Endothelial cell of umbilical vein (primary cell): Measurements from ENCODE around the gene COG5. TPM values are rescaled to one million over a fixed set of nuclear protein-coding genes. Genes with fewer than 3 reads are reported as not detected.
A peak's percentile ranks its signal among the peaks of the same experiment; 100 is the strongest.

Experiments
- Bru-seq: library from RNA; stranded (reverse); fragments of 400-500 nt; gene quantifications from one replicate; lab custom pipeline; 2021; lab: Mats Ljungman, UMichigan
- BruChase-seq, 2 experiments: library from RNA; stranded (reverse); fragments of 400-500 nt; gene quantifications; one replicate each; lab custom pipeline; 2021; lab: Mats Ljungman, UMichigan
- BruUV-seq: library from RNA; stranded (reverse); fragments of 400-500 nt; replicated peaks from 2 replicates; lab custom pipeline; 2021; lab: Mats Ljungman, UMichigan
- CTCF ChIA-PET: fragments of 300-600, 350-600 bp; sonication (Branson Sonifier 250); formaldehyde crosslinking; loops from one replicate; lab custom pipeline; 2021; ENCODE audit warnings: antibody characterized with exemption, inconsistent platforms; lab: Charles Lee
- POLR2A ChIA-PET: fragments of 300-600, 350-600 bp; sonication (Branson Sonifier 250); formaldehyde crosslinking; loops from one replicate; lab custom pipeline; 2021; ENCODE audit warnings: antibody characterized with exemption, inconsistent platforms; lab: Charles Lee
- DNase-seq: peaks from one replicate; pipeline ENCODE4 v3.0.0-alpha.2; 2011; ENCODE audit warnings: low read depth, low spot score
- FAIRE-seq: peaks from 2 replicates; lab custom pipeline; 2011; peaks lifted over from hg19 to GRCh38; lab: Jason Lieb, UNC
- H2AFZ ChIP-seq: 2 replicates; pipeline ENCODE4 v1.6.0; 2012; ENCODE audit warnings: low read depth, low read length, control low read depth, inconsistent platforms
- H3K27ac ChIP-seq: 2 replicates; pipeline ENCODE4 v1.5.1; 2011; ENCODE audit warnings: low read depth, mild to moderate bottlenecking, control low read depth, low read length, moderate library complexity; ENCODE audit not compliant: insufficient read depth
- H3K27me3 ChIP-seq, 2 experiments: 2 replicates each; pipeline versions ENCODE4 v1.6.0 to v1.6.1; 2011; ENCODE audit warnings: low read length in 2 of 2, mixed read lengths in 1 of 2; ENCODE audit not compliant: control insufficient read depth in 2 of 2, insufficient read depth in 2 of 2
- H3K36me3 ChIP-seq, 2 experiments: 2 replicates in 1 of 2; 3 replicates in 1 of 2; pipeline ENCODE4 v1.5.1; 2011; ENCODE audit warnings: low read length in 2 of 2, mild to moderate bottlenecking in 1 of 2, moderate library complexity in 1 of 2; ENCODE audit not compliant: control insufficient read depth in 2 of 2, insufficient read depth in 2 of 2; ENCODE audit errors: extremely low read depth in 1 of 2
- H3K4me1 ChIP-seq: 3 replicates; pipeline ENCODE4 v1.5.1; 2011; ENCODE audit warnings: mild to moderate bottlenecking, low read length; ENCODE audit not compliant: control insufficient read depth, insufficient read depth; ENCODE audit errors: extremely low read depth
- H3K4me2 ChIP-seq: 2 replicates; pipeline ENCODE4 v1.6.1; 2011; ENCODE audit warnings: low read length, control low read depth, mixed read lengths; ENCODE audit not compliant: insufficient read depth
- H3K4me3 ChIP-seq, 3 experiments: fragments of 200-600 bp in 1 of 3; sonication (generic), shearing (Covaris generic) in 1 of 3; replicated peaks in 1 of 3; 2 replicates each; pipeline ENCODE4 v1.5.1; 2011 to 2016; ENCODE audit warnings: control low read depth in 3 of 3, low read length in 3 of 3, mild to moderate bottlenecking in 2 of 3, inconsistent platforms in 1 of 3, low read depth in 1 of 3, moderate library complexity in 1 of 3; ENCODE audit not compliant: insufficient read depth in 1 of 3
- H3K79me2 ChIP-seq: 2 replicates; pipeline ENCODE4 v1.6.0; 2012; ENCODE audit warnings: low read length, inconsistent platforms; ENCODE audit not compliant: control insufficient read depth, insufficient read depth
- H3K9ac ChIP-seq: replicated peaks from 2 replicates; pipeline ENCODE3; 2011; ENCODE audit warnings: low read length, control low read depth; ENCODE audit not compliant: insufficient read depth; ENCODE audit errors: extremely low read depth
- H3K9me1 ChIP-seq: replicated peaks from 3 replicates; pipeline ENCODE4 v1.6.0; 2011; ENCODE audit warnings: mild to moderate bottlenecking, low read length; ENCODE audit not compliant: control insufficient read depth, insufficient read depth; ENCODE audit errors: extremely low read depth
- H3K9me3 ChIP-seq: replicated peaks from 2 replicates; pipeline ENCODE4 v1.5.1; 2012; ENCODE audit warnings: low read length, inconsistent platforms; ENCODE audit not compliant: control insufficient read depth, insufficient read depth
- H4K20me1 ChIP-seq: replicated peaks from 2 replicates; pipeline ENCODE3; 2011; ENCODE audit warnings: mild to moderate bottlenecking, low read length; ENCODE audit not compliant: control insufficient read depth, insufficient read depth; ENCODE audit errors: extremely low read depth
- FOS ChIP-seq: IDR thresholded peaks from 2 replicates; pipeline ENCODE4 v1.6.1; 2011; ENCODE audit warnings: mild to moderate bottlenecking, low read length, moderate library complexity, borderline replicate concordance; ENCODE audit not compliant: insufficient read depth
- MYC ChIP-seq: IDR thresholded peaks from one replicate; pipeline ENCODE4 v1.6.1; 2011; ENCODE audit warnings: mild to moderate bottlenecking, low read depth, low read length
- POLR2A ChIP-seq: IDR thresholded peaks from 2 replicates; pipeline ENCODE4 v1.6.1; 2012; ENCODE audit warnings: low read depth, mild to moderate bottlenecking, control low read depth, low read length
- POLR2AphosphoS5 ChIP-seq: IDR thresholded peaks from 2 replicates; pipeline ENCODE4 v1.6.1; 2012; ENCODE audit warnings: low read depth, mild to moderate bottlenecking, control low read depth, low read length, moderate library complexity; ENCODE audit not compliant: insufficient read depth
- dilution Hi-C: fragments of 300-500 bp; cut with MboI; formaldehyde crosslinking; loops from one replicate; pipeline ENCODE4 v1.15.0; 2019; ENCODE audit warnings: low sequenced_read_pairs; ENCODE audit not compliant: extremely low pct_ligation_motif_present
- intact Hi-C: fragments of 100-400 bp; cut with micrococcal nuclease; formaldehyde crosslinking; loops from one replicate; pipeline ENCODE4 v1.10.0; 2022
- long read RNA-seq: library from polyadenylated mRNA; stranded (forward); transcript quantifications from one replicate; pipeline ENCODE4 v2.0.0, GENCODE V29; 2021
- polyA minus RNA-seq, 3 experiments: library from RNA; depleted of rRNA, polyadenylated mRNA; stranded (reverse); fragments of >200 nt; gene quantifications; 1 replicate in 1 of 3; 2 replicates in 2 of 3; pipeline ENCODE4 v1.2.3, GENCODE V29; 2011
- polyA plus RNA-seq, 4 experiments: library from polyadenylated mRNA; depleted of rRNA in 3 of 4; stranded (reverse) in 3 of 4; unstranded in 1 of 4; fragments of >200 nt; gene quantifications; 2 replicates each; pipeline versions ENCODE4 v1.2.1 to v1.2.3, GENCODE V29; 2011 to 2012; ENCODE audit warnings: missing spikeins in 1 of 4
- total RNA-seq: library from RNA; stranded (reverse); gene quantifications from 2 replicates; pipeline ENCODE4 v1.2.3, GENCODE V29; 2021
- TF ChIP-seq, protein P1 (sequence below): IDR thresholded peaks from 2 replicates; pipeline ENCODE4 v1.6.1; 2011; ENCODE audit not compliant: insufficient read depth, insufficient read length

Gene COG5
- total RNA-seq = 42.4 and 45.3 TPM in 2 replicates
- polyA plus RNA-seq = 18.0 and 18.8 TPM in 2 replicates
- 18.9 and 20.1 TPM in 2 replicates for polyA plus RNA-seq (2011; cell fraction: cytosol; rRNA removed)
- polyA plus RNA-seq (2011; cell fraction: nucleus; rRNA removed) = 45.6 and 45.8 TPM in 2 replicates
- 25.6 and 29.6 TPM in 2 replicates for polyA plus RNA-seq (2012)
- polyA minus RNA-seq = 66.6 and 71.3 TPM in 2 replicates
- polyA minus RNA-seq (2011; cell fraction: cytosol; rRNA and poly(A)+ RNA removed) = 15.0 TPM
- polyA minus RNA-seq (2011; cell fraction: nucleus; rRNA and poly(A)+ RNA removed) = 117 and 138 TPM in 2 replicates
- percentile 85 among the genes with signal in this experiment for Bru-seq, nascent RNA
- percentile 63 among the genes with signal in this experiment for BruChase-seq, experiment 1, labeled RNA remaining after a 6-hour chase
- BruChase-seq, experiment 2, labeled RNA remaining after a 2-hour chase = percentile 70 among the genes with signal in this experiment
- long read RNA-seq, full-length matches to known transcripts = 62 of 76 reads
- long read RNA-seq, partial matches to known transcripts = 3 of 76 reads
- long read RNA-seq, other reads (novel, unspliced or antisense) = 11 of 76 reads

DNA sequence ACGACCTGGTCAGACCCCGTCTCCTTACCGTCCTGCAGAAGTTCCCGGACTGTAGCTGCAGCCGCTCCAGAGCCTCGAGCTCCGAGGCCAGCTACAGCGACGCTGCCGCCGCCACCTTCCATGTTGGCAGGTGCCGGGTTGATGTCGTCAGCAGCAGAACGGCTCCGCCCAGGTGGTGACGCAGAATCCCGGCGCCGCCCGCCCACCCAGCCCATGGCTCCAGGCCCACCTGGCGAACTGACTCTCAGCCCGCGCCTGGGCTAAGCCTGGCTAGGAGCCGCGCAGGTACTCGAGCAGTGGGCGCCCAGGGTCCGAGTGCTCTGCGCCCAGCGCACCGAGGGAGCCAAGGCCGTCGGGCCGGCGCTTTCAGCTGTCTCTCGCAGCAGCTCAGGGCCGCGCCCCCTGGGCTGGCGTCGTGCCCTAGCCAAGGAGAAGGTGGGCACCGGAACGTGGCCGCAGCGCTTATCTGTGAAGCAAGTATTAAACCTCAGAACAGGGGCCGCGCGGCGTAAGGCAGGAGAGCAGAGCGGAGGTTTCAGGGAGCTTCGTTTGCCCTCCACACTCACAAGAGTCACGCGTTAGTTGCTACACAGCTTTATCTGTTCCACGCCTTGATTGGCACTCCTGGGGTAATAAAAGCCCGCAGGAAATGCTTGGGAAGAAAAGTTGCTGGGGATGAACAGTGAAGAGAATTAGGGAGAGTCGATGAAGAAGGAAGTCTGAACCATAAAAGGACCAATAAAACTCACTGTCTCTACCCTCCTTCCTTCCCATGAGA, at the start of gene COG5, which contains the start of gene DUS4L:
Gene COG5, minus strand, starts transcription at position 146 of the 778 bp plus-strand sequence. Its CDS starts 24 bp downstream, at position 122.
Gene DUS4L, plus strand, starts transcription at position 197 of the 778 bp plus-strand sequence. CDS start 3,100 bp downstream, outside the sequence.
- DNase-seq (peak; percentile 89), FAIRE-seq (peak; percentile 60)
- no peaks in the 10 kb centered on the region for H4K20me1 ChIP-seq
- H2AFZ ChIP-seq = peak within 1 kb of the TSS; percentile 98
- peak within 1 kb of the TSS; percentile 87 to 99 (median 95) for H3K4me3 ChIP-seq
- H3K9me3 ChIP-seq = no peaks in the 10 kb centered on the region
- peaks cover 43% of the 10 kb centered on the region for H3K79me2 ChIP-seq
- no peak for TF ChIP-seq FOS
- no peak for TF ChIP-seq MYC
- TF ChIP-seq, protein P1, sequence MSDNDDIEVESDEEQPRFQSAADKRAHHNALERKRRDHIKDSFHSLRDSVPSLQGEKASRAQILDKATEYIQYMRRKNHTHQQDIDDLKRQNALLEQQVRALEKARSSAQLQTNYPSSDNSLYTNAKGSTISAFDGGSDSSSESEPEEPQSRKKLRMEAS = no peak
- TF ChIP-seq POLR2A = peak; percentile 88
- TF ChIP-seq POLR2AphosphoS5 = peak; percentile 66
- no peaks in the 10 kb centered on the region for H3K27me3 ChIP-seq
- peaks cover 33% of the 10 kb centered on the region for H3K4me1 ChIP-seq
- CTCF ChIA-PET = interaction anchor here (0.6 to 3.0 kb wide), 9 partner anchors 9 to 311 kb away, joined by 3 to 10 read pairs (median 4); no protein-coding TSS in a partner anchor
- BruUV-seq = no TSS peak
- H3K27ac ChIP-seq = peak within 1 kb of the TSS; percentile 91
- intact Hi-C loops = loop anchor here (1.0 to 10.0 kb wide), 3 partner anchors 31 to 161 kb away; no protein-coding TSS in a partner anchor
- dilution Hi-C loops = no loop called here
- H3K4me2 ChIP-seq = peak within 1 kb of the TSS; percentile 99
- no peaks in the 10 kb centered on the region for H3K36me3 ChIP-seq
- POLR2A ChIA-PET = interaction anchor here (0.6 to 1.2 kb wide), 3 partner anchors 15 to 293 kb away, joined by 3 to 5 read pairs (median 3); no protein-coding TSS in a partner anchor
- no peaks in the 10 kb centered on the region for H3K9me1 ChIP-seq
- H3K9ac ChIP-seq = peak within 1 kb of the TSS; percentile 78
